ENCODE measurements around the gene TPT1.

GRCh38 chr13:45349438-45349837 lies 8.5 kb upstream of the TPT1 start:
- TF ChIP-seq CTCF (IDR thresholded peaks at IDR 0.05; ENCODE audit: insufficient read depth, low read length, poor library complexity, severe bottlenecking) = no peak
- no peak for TF ChIP-seq EZH2phosphoT487 (conservative IDR thresholded peaks at IDR 0.05; ENCODE audit: low read length)
